ENCODE data around the gene MBTPS1.

- TF ChIP-seq POLR2A (IDR thresholded peaks at IDR 0.05) = no peak
- TF ChIP-seq POLR2AphosphoS5 (IDR thresholded peaks at IDR 0.05) = no peak
Measured at GRCh38 chr16:84159800-84160199, 43.1 kb upstream of the MBTPS1 start.
